Retinal pigment epithelial cell (primary cell): Measurements from ENCODE around the gene GLCE.

Source experiments
- DNase-seq: peaks from one replicate; pipeline ENCODE4 v3.0.0-alpha.2; 2010; ENCODE audit warnings: low read depth
- H3K4me3 ChIP-seq: 2 replicates; pipeline ENCODE4 v1.5.1; 2011; ENCODE audit warnings: mild to moderate bottlenecking, low read length, control low read depth, moderate library complexity
- TF ChIP-seq, protein P1 (sequence below): conservative IDR thresholded peaks from 2 replicates; pipeline ENCODE4 v1.5.1; 2011; ENCODE audit warnings: low read depth, low read length, control low read depth, inconsistent platforms

GLCE gene

DNA sequence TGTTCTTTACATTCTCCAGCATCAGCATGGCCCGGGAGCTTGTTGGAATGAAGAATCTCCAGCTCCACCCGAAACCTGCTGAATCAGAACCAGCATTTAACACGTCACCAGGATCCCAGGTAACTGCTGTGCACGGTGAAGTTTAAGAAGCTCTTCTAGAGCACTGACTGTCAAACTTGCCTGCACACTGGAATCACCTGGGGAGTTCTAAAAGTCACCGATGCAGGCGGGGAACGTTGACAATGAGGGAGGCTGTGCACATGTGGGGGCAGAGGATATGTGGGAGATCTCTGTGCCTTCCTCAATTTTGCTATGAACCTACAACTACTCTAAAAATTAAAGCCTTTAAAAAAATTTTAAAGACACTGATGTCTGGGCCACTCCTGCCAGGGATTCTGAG is 119.2 kb downstream of the GLCE start:
- H3K4me3 ChIP-seq = no peak overlapping the region
- no peak for DNase-seq
- TF ChIP-seq, protein P1, sequence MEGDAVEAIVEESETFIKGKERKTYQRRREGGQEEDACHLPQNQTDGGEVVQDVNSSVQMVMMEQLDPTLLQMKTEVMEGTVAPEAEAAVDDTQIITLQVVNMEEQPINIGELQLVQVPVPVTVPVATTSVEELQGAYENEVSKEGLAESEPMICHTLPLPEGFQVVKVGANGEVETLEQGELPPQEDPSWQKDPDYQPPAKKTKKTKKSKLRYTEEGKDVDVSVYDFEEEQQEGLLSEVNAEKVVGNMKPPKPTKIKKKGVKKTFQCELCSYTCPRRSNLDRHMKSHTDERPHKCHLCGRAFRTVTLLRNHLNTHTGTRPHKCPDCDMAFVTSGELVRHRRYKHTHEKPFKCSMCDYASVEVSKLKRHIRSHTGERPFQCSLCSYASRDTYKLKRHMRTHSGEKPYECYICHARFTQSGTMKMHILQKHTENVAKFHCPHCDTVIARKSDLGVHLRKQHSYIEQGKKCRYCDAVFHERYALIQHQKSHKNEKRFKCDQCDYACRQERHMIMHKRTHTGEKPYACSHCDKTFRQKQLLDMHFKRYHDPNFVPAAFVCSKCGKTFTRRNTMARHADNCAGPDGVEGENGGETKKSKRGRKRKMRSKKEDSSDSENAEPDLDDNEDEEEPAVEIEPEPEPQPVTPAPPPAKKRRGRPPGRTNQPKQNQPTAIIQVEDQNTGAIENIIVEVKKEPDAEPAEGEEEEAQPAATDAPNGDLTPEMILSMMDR = no peak

DNA sequence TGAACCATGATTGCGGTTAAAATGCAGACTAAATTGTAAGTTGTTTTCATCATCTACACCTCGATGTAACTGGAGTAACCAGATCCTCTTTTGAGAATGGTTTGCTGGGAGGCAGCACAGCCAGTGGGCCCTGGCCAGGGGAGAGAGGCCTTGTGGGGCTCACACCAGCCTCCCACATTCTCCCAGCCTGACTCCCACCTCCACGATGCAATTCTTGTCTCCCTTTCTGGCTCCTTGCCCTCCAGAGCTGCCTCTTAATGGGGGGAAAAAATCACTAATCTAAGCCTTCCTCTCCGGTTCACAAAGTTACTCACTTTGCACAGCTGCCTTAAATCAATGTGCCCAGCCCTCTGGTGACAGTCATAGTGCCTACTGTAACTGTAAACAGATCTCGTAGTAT is 120.3 kb downstream of the GLCE start:
- no peak for DNase-seq
- no peak overlapping the region for H3K4me3 ChIP-seq
- TF ChIP-seq, protein P1 = no peak

DNA sequence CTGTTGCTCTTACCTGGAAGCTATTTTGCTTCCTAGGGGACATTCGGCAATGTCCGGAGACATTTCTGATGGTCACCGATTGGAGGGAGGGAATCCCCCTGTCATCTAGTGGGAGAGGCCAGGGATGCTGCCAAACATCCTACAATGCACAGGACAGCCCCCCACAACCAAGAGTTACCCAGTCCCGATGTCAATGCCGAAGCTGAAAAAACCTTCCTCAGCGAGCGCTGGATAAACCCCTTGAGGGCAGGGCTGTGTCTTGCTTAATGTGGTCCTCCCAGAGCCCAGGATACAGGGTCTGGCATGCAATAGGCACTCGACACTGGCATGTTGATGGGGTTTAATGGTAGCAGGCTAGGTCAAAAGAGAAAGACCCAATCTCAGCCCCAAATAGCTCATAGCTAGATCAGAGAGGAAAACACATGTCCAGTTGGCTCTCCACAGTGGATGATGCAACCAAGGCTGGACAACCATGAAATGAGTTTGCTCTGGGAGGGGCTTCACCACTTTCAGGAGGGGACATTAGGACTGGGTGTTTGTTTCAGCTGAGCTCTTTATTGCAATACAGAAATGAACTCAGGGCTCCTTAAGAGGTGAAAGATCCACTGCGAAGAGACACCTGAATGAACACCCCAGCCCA is 121.8 kb downstream of the GLCE start:
- TF ChIP-seq, protein P1 = no peak
- no peak for DNase-seq
- H3K4me3 ChIP-seq = no peak overlapping the region

DNA sequence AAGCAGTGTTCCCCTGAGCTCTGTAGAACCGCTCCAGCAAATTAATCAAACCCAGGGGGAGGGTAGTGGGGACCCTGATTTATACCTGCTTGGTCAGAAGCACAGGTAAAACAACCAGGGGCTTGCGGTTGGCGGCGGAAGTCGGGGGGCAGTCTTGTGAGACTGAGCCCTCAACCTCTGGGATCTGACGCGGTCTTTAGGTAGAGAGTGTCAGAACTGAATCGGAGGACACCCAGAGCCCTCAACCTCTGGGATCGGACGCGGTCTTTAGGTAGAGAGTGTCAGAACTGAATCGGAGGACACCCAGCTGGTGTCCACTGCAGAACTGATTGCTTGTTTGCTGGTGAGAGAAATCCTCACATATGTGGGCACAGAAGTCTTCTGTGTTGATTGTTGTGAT is 125.4 kb downstream of the GLCE start:
- DNase-seq = no peak
- H3K4me3 ChIP-seq = no peak overlapping the region
- TF ChIP-seq, protein P1 = no peak

DNA sequence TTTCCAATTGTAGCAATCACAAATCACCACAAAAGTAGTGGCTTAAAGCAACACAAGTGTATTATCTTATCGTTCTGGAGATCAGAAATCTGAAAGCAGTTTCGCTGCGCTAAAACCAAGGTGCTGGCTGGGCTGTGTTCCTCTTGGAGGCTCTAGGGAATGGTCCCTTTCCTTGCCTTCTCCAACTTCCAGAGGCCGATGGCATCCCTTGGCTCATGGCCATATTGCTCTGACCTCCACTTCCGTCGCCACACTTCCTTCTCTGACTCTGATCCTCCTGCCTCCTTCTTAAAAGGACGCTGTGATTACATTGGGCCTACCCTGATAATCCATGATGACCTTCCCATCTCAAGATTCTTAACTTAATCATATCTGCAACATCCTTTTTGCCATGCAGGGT is 127.6 kb downstream of the GLCE start:
- H3K4me3 ChIP-seq = no peak overlapping the region
- no peak for DNase-seq
- TF ChIP-seq, protein P1 = no peak

DNA sequence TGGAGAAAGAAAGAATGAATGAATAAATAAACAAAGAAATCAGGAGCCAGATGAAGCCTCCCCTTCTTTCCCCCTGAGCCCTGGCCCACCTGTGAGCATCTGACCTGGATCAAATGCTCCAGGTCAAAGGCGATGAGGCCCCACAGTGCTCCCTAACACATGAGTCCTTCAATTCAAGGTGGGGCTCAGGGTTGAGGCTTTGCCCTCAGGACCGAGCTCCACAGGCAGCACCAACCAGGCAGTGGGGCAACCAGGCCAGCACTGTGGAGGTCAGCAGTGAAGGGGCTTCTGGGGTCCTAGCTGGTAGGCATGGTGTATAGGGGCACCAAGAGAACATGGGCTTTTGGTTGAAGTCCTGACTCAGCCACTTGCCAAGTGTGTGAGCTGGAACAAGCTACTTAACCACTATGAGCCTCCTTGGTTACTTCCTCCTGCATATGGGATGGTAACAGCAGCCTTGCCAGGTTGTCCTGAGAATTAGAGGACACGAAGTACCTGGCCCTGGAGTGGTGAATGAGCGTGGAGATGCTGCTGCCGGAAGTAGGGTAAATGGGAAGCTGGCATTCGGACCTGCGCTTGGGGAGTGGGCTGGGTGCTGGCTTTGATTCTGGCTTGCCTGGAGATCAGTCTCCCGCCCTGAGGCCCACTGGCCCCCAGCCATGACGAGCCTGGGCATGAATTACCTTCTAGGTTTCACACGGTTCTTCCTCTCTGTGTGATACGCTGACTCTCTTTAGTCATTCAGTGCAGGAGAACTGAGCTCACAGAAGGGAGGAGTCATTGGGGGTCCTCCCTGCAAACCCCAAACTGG is 128.3 kb downstream of the GLCE start:
- TF ChIP-seq, protein P1 = no peak
- no peak for DNase-seq
- H3K4me3 ChIP-seq = no peak overlapping the region
